ENCODE results near the gene TXN2. TPM values are rescaled to one million over a fixed set of nuclear protein-coding genes. Genes with fewer than 3 reads are reported as not detected.
A peak's percentile ranks its signal among the peaks of the same experiment; 100 is the strongest.
"Not testable (repeated sequence)": the region's sequence is repeated elsewhere in the genome, so short reads cannot be mapped to it uniquely, and the experiment has no call there.

TXN2 gene
- total RNA-seq, 1 experiment from 2014 or later: 58.6 TPM

GRCh38 chr22:36430863-36431262, 50.6 kb downstream of the TXN2 start:
- Mint-ChIP-seq H3K9me3 (no peaks in the 10 kb centered on the region), H3K27me3 (ENCODE audit: low read depth) (no peaks in the 10 kb centered on the region; the same call in 1 of the 2 replicates), H3K36me3 (ENCODE audit: insufficient read depth in 1 of 3, low read depth in 3 of 3) (no peaks in the 10 kb centered on the region), H3K27ac (peak overlapping the region in 1 of 3 experiments; percentile 28; a peak in 1 of 7 replicates), H3K4me1 (peaks cover 41 to 49% of the 10 kb centered on the region in 2 experiments), H3K4me3 (no peak overlapping the region)
- WGBS (ENCODE audit: extremely low coverage, insufficient read length, low lambda C conversion rate): no CpG with 5 or more reads among the region's 9 CpGs
- Histone ChIP-seq H3K56ac (ENCODE audit: insufficient read length, low read depth, low read length) (no peak overlapping the region), H4K5ac (ENCODE audit: insufficient read length, low read depth, low read length) (no peak overlapping the region), H2BK12ac (ENCODE audit: insufficient read length, low read depth, low read length) (no peak overlapping the region), H4K91ac (ENCODE audit: insufficient read length, low read depth, low read length) (no peak overlapping the region), H2AFZ (ENCODE audit: low read length) (no peak overlapping the region), H3K9ac (ENCODE audit: extremely low read depth, insufficient read length, low read length) (no peak overlapping the region), H2BK120ac (ENCODE audit: low read depth, low read length, poor library complexity, severe bottlenecking) (no peak overlapping the region), H3K27me3 (ENCODE audit: insufficient read depth, low read length) (no peaks in the 10 kb centered on the region), H4K20me1 (ENCODE audit: control insufficient read depth, insufficient read depth, insufficient read length) (no peaks in the 10 kb centered on the region), H2BK5ac (ENCODE audit: insufficient read length, low read length) (no peak overlapping the region), H3K79me1 (ENCODE audit: insufficient read depth, low read depth, low read length, poor library complexity, severe bottlenecking) (no peaks in the 10 kb centered on the region), H2BK20ac (ENCODE audit: low read depth, low read length, poor library complexity, severe bottlenecking) (no peak overlapping the region), H3K18ac (ENCODE audit: insufficient read length, low read depth, low read length) (no peak overlapping the region), H3K23ac (ENCODE audit: insufficient read length, low read depth, low read length) (no peak overlapping the region), H2AK5ac (ENCODE audit: insufficient read length, low read length) (no peak overlapping the region), H3K79me2 (ENCODE audit: insufficient read depth, low read length) (no peaks in the 10 kb centered on the region), H3K27ac (ENCODE audit: insufficient read length, low read depth, low read length) (no peak overlapping the region), H2BK15ac (ENCODE audit: low read depth, low read length) (no peak overlapping the region), H3K4ac (ENCODE audit: low read depth, low read length) (no peak overlapping the region), H3T11ph (ENCODE audit: low read length) (no peak overlapping the region), H3K23me2 (ENCODE audit: insufficient read length, low read depth, low read length, poor library complexity, severe bottlenecking) (no peaks in the 10 kb centered on the region), H3K14ac (ENCODE audit: insufficient read depth, low read length) (no peak overlapping the region), H4K8ac (replicated peaks; ENCODE audit: insufficient read length, low read depth, low read length) (no peak overlapping the region), H3K4me2 (ENCODE audit: insufficient read depth, insufficient read length, low read length) (no peak overlapping the region), H3K9me3 (ENCODE audit: control insufficient read depth, low read depth, low read length) (no peaks in the 10 kb centered on the region), H3K4me1 (ENCODE audit: insufficient read depth, low read length) (no peaks in the 10 kb centered on the region)
- no peak for TF ChIP-seq CTCF (conservative IDR thresholded peaks at IDR 0.05)
- no peak for DNase-seq

- H3K27me3 Mint-ChIP-seq (ENCODE audit: low read depth); H3K27me3 ChIP-seq (ENCODE audit: insufficient read depth, low read length); H3K36me3 Mint-ChIP-seq (ENCODE audit: insufficient read depth in 1 of 3, low read depth in 3 of 3); H2BK20ac ChIP-seq (ENCODE audit: low read depth, low read length, poor library complexity, severe bottlenecking); H3T11ph ChIP-seq (ENCODE audit: low read length); H3K18ac ChIP-seq (ENCODE audit: insufficient read length, low read depth, low read length); H4K20me1 ChIP-seq (ENCODE audit: control insufficient read depth, insufficient read depth, insufficient read length); H2BK5ac ChIP-seq (ENCODE audit: insufficient read length, low read length); H3K4me3 Mint-ChIP-seq; H2BK15ac ChIP-seq (ENCODE audit: low read depth, low read length); H3K4me2 ChIP-seq (ENCODE audit: insufficient read depth, insufficient read length, low read length); H3K56ac ChIP-seq (ENCODE audit: insufficient read length, low read depth, low read length); H4K5ac ChIP-seq (ENCODE audit: insufficient read length, low read depth, low read length); H2AFZ ChIP-seq (ENCODE audit: low read length); H2BK12ac ChIP-seq (ENCODE audit: insufficient read length, low read depth, low read length); H3K14ac ChIP-seq (ENCODE audit: insufficient read depth, low read length); H3K27ac ChIP-seq (ENCODE audit: insufficient read length, low read depth, low read length); H3K79me1 ChIP-seq (ENCODE audit: insufficient read depth, low read depth, low read length, poor library complexity, severe bottlenecking); H3K9me3 ChIP-seq (ENCODE audit: control insufficient read depth, low read depth, low read length); H3K79me2 ChIP-seq (ENCODE audit: insufficient read depth, low read length); H3K4ac ChIP-seq (ENCODE audit: low read depth, low read length); H2BK120ac ChIP-seq (ENCODE audit: low read depth, low read length, poor library complexity, severe bottlenecking); DNase-seq; H3K9me3 Mint-ChIP-seq; H3K4me1 ChIP-seq (ENCODE audit: insufficient read depth, low read length); H3K9ac ChIP-seq (ENCODE audit: extremely low read depth, insufficient read length, low read length); H3K23me2 ChIP-seq (ENCODE audit: insufficient read length, low read depth, low read length, poor library complexity, severe bottlenecking); H4K91ac ChIP-seq (ENCODE audit: insufficient read length, low read depth, low read length); H3K23ac ChIP-seq (ENCODE audit: insufficient read length, low read depth, low read length); H4K8ac ChIP-seq (replicated peaks; ENCODE audit: insufficient read length, low read depth, low read length); H2AK5ac ChIP-seq (ENCODE audit: insufficient read length, low read length): not testable (repeated sequence)
- WGBS (ENCODE audit: extremely low coverage, insufficient read length, low lambda C conversion rate): no CpG with 5 or more reads among the region's 11 CpGs
- Mint-ChIP-seq H3K27ac (peak overlapping the region in 2 of 3 experiments; percentile 40 to 53; a peak in 1 of 7 replicates), H3K4me1 (peaks cover 21 to 30% of the 10 kb centered on the region in 2 experiments)
Observed at GRCh38 chr22:36427952-36428351, 53.5 kb downstream of the TXN2 start.
